HEK293 (cell line): ENCODE measurements around the gene TRH.

Source experiments
- CTCF ChIA-PET: fragments of 350-600 bp; formaldehyde crosslinking; extraction: SDS; loops from one replicate; lab custom pipeline; 2021; ENCODE audit warnings: antibody characterized with exemption; lab: Yijun Ruan, JAX
- POLR2A ChIA-PET: fragments of 300-600 bp; formaldehyde crosslinking; extraction: SDS; loops from one replicate; lab custom pipeline; 2020; ENCODE audit warnings: antibody characterized with exemption, inconsistent platforms; lab: Yijun Ruan, JAX
- H3K27ac ChIP-seq: fragments of 200-500 bp; sonication (Bioruptor generic); 2 replicates; pipeline ENCODE4 v1.5.1; 2014; ENCODE audit warnings: low read depth, low read length, control low read depth, inconsistent platforms; ENCODE audit errors: extremely low read depth
- H3K36me3 ChIP-seq, 2 experiments: fragments of 200-500 bp in 1 of 2; sonication (Bioruptor generic) in 1 of 2; 1 replicate in 1 of 2; 2 replicates in 1 of 2; pipeline ENCODE4 v1.5.1; 2014 to 2017; ENCODE audit warnings: inconsistent platforms in 2 of 2, low read length in 2 of 2; ENCODE audit not compliant: control insufficient read depth in 2 of 2, insufficient read depth in 1 of 2
- H3K4me1 ChIP-seq: fragments of 200-500 bp; sonication (Bioruptor generic); 2 replicates; pipeline ENCODE4 v1.5.1; 2014; ENCODE audit warnings: mild to moderate bottlenecking, low read length, inconsistent platforms; ENCODE audit not compliant: control insufficient read depth, insufficient read depth
- H3K4me3 ChIP-seq: 2 replicates; pipeline ENCODE4 v1.5.1; 2011; ENCODE audit warnings: low read depth, mild to moderate bottlenecking, control low read depth, low read length, moderate library complexity
- H3K9me3 ChIP-seq: fragments of 200-500 bp; sonication (Bioruptor generic); 2 replicates; pipeline ENCODE4 v1.5.1; 2014; ENCODE audit warnings: low read depth, low read length, inconsistent platforms; ENCODE audit not compliant: control insufficient read depth, insufficient read depth
- HOXC10 ChIP-seq: sonication (generic); formaldehyde crosslinking; IDR thresholded peaks from 2 replicates; pipeline ENCODE4 v1.8.1; 2023; ENCODE audit warnings: mild to moderate bottlenecking, missing genetic modification reagents
- PRDM1 ChIP-seq: fragments of 450-650 bp; formaldehyde crosslinking; IDR thresholded peaks from 2 replicates; pipeline ENCODE4; 2016; ENCODE audit warnings: missing biosample characterization, missing genetic modification characterization
- SCRT2 ChIP-seq: fragments of 450-650 bp; formaldehyde crosslinking; IDR thresholded peaks from 2 replicates; pipeline ENCODE4 v1.5.1; 2016; ENCODE audit warnings: missing biosample characterization, missing genetic modification characterization
- SETDB1 ChIP-seq: IDR thresholded peaks from one replicate; pipeline ENCODE4 v1.6.1; 2017; ENCODE audit warnings: mild to moderate bottlenecking, low read length, moderate library complexity, mixed read lengths; ENCODE audit not compliant: insufficient read length
- TRIM28 ChIP-seq: IDR thresholded peaks from 2 replicates; pipeline ENCODE4 v1.6.1; 2011; ENCODE audit warnings: low read length, control low read depth, borderline replicate concordance
- ZFP41 ChIP-seq: fragments of 450-650 bp; formaldehyde crosslinking; IDR thresholded peaks from 2 replicates; pipeline ENCODE4 v1.5.1; 2016; ENCODE audit warnings: missing biosample characterization, missing genetic modification characterization, borderline replicate concordance
- ZNF221 ChIP-seq: fragments of 450-650 bp; formaldehyde crosslinking; IDR thresholded peaks from 2 replicates; pipeline ENCODE4 v1.5.1; 2017; ENCODE audit warnings: missing biosample characterization, missing genetic modification characterization, borderline replicate concordance
- ZNF274 ChIP-seq, 2 experiments: fragments of 200-500 bp in 1 of 2; fragments of 450-650 bp in 1 of 2; sonication (Bioruptor generic) in 1 of 2; formaldehyde crosslinking in 1 of 2; IDR thresholded peaks; 2 replicates each; pipeline versions ENCODE4 v1.5.1 to v1.6.1; 2014 to 2016; ENCODE audit warnings: borderline replicate concordance in 1 of 2, inconsistent platforms in 1 of 2, low read length in 1 of 2, missing biosample characterization in 1 of 2, missing genetic modification characterization in 1 of 2
- ZNF335 ChIP-seq: fragments of 450-650 bp; formaldehyde crosslinking; conservative IDR thresholded peaks from 2 replicates; pipeline ENCODE4 v1.5.1; 2016; ENCODE audit warnings: missing biosample characterization, missing genetic modification characterization
- ZNF433 ChIP-seq: fragments of 450-650 bp; formaldehyde crosslinking; IDR thresholded peaks from 2 replicates; pipeline ENCODE4 v1.5.1; 2016; ENCODE audit warnings: missing biosample characterization, missing genetic modification characterization, low read depth
- ZNF548 ChIP-seq: fragments of 450-650 bp; formaldehyde crosslinking; IDR thresholded peaks from 2 replicates; pipeline ENCODE4 v1.5.1; 2016; ENCODE audit warnings: missing biosample characterization, missing genetic modification characterization
- ZNF561 ChIP-seq: fragments of 450-650 bp; IDR thresholded peaks from 2 replicates; pipeline ENCODE4 v1.5.1; 2018; ENCODE audit warnings: missing biosample characterization, missing genetic modification characterization, borderline replicate concordance
- ZNF600 ChIP-seq: fragments of 450-650 bp; formaldehyde crosslinking; IDR thresholded peaks from 2 replicates; pipeline ENCODE4 v1.5.1; 2016; ENCODE audit warnings: missing biosample characterization, missing genetic modification characterization
- ZNF660 ChIP-seq: fragments of 450-650 bp; IDR thresholded peaks from 2 replicates; pipeline ENCODE4 v1.5.1; 2018; ENCODE audit warnings: missing biosample characterization, mild to moderate bottlenecking, missing genetic modification characterization
- ZNF791 ChIP-seq: fragments of 450-650 bp; formaldehyde crosslinking; IDR thresholded peaks from 2 replicates; pipeline ENCODE4 v1.5.1; 2016; ENCODE audit warnings: missing biosample characterization, missing genetic modification characterization
- ZNF837 ChIP-seq: fragments of 450-650 bp; formaldehyde crosslinking; IDR thresholded peaks from 2 replicates; pipeline ENCODE4 v1.5.1; 2016; ENCODE audit warnings: missing biosample characterization, missing genetic modification characterization
- ZSCAN16 ChIP-seq: fragments of 450-650 bp; formaldehyde crosslinking; IDR thresholded peaks from 2 replicates; pipeline ENCODE4 v1.5.1; 2016; ENCODE audit warnings: missing biosample characterization, missing genetic modification characterization
- TF ChIP-seq, protein P1 (sequence below): fragments of 450-650 bp; formaldehyde crosslinking; IDR thresholded peaks from 2 replicates; pipeline ENCODE4 v1.5.1; 2016; ENCODE audit warnings: missing biosample characterization, missing genetic modification characterization
- TF ChIP-seq, protein P2 (sequence below): fragments of 450-650 bp; formaldehyde crosslinking; IDR thresholded peaks from 2 replicates; pipeline ENCODE4 v1.5.1; 2016; ENCODE audit warnings: missing biosample characterization, missing genetic modification characterization
- TF ChIP-seq, protein P3 (sequence below): fragments of 450-650 bp; formaldehyde crosslinking; IDR thresholded peaks from 2 replicates; pipeline ENCODE4; 2016; ENCODE audit warnings: missing biosample characterization, missing genetic modification characterization
- TF ChIP-seq, protein P4 (sequence below): fragments of 450-650 bp; formaldehyde crosslinking; IDR thresholded peaks from 2 replicates; pipeline ENCODE4 v1.5.1; 2016; ENCODE audit warnings: missing biosample characterization, missing genetic modification characterization
- TF ChIP-seq, protein P5 (sequence below): fragments of 450-650 bp; formaldehyde crosslinking; IDR thresholded peaks from 2 replicates; pipeline ENCODE4 v1.5.1; 2016; ENCODE audit warnings: missing biosample characterization, missing genetic modification characterization

TRH gene, protein sequence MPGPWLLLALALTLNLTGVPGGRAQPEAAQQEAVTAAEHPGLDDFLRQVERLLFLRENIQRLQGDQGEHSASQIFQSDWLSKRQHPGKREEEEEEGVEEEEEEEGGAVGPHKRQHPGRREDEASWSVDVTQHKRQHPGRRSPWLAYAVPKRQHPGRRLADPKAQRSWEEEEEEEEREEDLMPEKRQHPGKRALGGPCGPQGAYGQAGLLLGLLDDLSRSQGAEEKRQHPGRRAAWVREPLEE

DNA sequence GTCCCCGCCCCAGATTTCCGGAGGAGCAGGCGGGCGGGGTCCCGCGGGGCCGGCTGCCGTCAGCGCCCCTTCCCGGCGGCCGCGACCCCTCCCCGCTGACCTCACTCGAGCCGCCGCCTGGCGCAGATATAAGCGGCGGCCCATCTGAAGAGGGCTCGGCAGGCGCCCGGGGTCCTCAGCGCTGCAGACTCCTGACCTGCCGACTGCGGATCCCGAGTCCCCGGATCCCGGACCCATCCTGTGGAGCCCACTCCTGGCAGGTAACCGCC lies at the start of gene TRH:
Gene TRH (plus strand): TSS at position 157 of the 269 bp plus-strand sequence. CDS start 1,097 bp downstream, outside the sequence.
- Histone ChIP-seq H3K27ac (no peak within 1 kb of the TSS), H3K4me3 (no peak within 1 kb of the TSS), H3K36me3 (no peaks in the 10 kb centered on the region), H3K9me3 (no peaks in the 10 kb centered on the region), H3K4me1 (no peaks in the 10 kb centered on the region)
- ChIA-PET CTCF (no interaction called here), POLR2A (no interaction called here)
- TF ChIP-seq ZNF837 (tag by site-specific recombination): no peak
- no peak for TF ChIP-seq ZNF660 (tag by site-specific recombination)
- TF ChIP-seq ZSCAN16: no peak

DNA sequence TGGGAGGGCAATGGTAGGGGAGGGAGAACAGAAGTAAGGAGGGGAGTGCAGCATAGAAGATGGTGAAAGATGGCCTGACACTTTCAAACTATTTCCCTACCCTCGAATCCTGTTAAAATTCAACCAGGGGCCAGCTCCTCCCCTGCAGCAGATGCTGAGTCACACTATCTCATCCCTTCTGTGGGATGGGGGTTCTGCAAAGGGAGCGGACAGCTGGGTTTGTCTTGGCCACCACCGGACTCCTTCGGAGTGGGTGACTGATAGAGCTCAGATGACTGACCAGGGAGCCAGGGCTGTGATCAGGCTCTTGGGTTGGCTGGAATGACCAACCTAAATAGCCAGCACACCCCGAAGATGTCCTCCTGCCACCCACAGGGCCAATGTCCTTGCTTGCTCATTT lies 47.4 kb upstream of the TRH start:
- H3K4me1 ChIP-seq: no peaks in the 10 kb centered on the region
- ChIA-PET CTCF (no interaction called here), POLR2A (no interaction called here)
- no peak overlapping the region for H3K4me3 ChIP-seq
- no peak overlapping the region for H3K27ac ChIP-seq
- no peaks in the 10 kb centered on the region for H3K9me3 ChIP-seq
- TF ChIP-seq, protein P1, sequence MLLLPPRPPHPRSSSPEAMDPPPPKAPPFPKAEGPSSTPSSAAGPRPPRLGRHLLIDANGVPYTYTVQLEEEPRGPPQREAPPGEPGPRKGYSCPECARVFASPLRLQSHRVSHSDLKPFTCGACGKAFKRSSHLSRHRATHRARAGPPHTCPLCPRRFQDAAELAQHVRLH (tag by site-specific recombination): no peak
- TF ChIP-seq, protein P2, sequence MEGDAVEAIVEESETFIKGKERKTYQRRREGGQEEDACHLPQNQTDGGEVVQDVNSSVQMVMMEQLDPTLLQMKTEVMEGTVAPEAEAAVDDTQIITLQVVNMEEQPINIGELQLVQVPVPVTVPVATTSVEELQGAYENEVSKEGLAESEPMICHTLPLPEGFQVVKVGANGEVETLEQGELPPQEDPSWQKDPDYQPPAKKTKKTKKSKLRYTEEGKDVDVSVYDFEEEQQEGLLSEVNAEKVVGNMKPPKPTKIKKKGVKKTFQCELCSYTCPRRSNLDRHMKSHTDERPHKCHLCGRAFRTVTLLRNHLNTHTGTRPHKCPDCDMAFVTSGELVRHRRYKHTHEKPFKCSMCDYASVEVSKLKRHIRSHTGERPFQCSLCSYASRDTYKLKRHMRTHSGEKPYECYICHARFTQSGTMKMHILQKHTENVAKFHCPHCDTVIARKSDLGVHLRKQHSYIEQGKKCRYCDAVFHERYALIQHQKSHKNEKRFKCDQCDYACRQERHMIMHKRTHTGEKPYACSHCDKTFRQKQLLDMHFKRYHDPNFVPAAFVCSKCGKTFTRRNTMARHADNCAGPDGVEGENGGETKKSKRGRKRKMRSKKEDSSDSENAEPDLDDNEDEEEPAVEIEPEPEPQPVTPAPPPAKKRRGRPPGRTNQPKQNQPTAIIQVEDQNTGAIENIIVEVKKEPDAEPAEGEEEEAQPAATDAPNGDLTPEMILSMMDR (tag by site-specific recombination): no peak
- TF ChIP-seq SCRT2: no peak
- TF ChIP-seq ZNF433 (tag by site-specific recombination): no peak
- TF ChIP-seq HOXC10 (CRISPR knock-in tag): no peak
- no peak for TF ChIP-seq ZNF335 (tag by site-specific recombination)
- TF ChIP-seq, protein P3, sequence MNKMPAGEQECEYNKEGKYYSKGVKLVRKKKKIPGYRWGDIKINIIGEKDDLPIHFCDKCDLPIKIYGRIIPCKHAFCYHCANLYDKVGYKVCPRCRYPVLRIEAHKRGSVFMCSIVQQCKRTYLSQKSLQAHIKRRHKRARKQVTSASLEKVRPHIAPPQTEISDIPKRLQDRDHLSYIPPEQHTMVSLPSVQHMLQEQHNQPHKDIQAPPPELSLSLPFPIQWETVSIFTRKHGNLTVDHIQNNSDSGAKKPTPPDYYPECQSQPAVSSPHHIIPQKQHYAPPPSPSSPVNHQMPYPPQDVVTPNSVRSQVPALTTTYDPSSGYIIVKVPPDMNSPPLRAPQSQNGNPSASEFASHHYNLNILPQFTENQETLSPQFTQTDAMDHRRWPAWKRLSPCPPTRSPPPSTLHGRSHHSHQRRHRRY (tag by site-specific recombination): no peak
- TF ChIP-seq, protein P4, sequence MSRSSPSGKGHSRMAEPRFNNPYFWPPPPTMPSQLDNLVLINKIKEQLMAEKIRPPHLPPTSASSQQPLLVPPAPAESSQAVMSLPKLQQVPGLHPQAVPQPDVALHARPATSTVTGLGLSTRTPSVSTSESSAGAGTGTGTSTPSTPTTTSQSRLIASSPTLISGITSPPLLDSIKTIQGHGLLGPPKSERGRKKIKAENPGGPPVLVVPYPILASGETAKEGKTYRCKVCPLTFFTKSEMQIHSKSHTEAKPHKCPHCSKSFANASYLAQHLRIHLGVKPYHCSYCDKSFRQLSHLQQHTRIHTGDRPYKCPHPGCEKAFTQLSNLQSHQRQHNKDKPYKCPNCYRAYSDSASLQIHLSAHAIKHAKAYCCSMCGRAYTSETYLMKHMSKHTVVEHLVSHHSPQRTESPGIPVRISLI (tag by site-specific recombination): no peak
- H3K36me3 ChIP-seq: no peaks in the 10 kb centered on the region

DNA sequence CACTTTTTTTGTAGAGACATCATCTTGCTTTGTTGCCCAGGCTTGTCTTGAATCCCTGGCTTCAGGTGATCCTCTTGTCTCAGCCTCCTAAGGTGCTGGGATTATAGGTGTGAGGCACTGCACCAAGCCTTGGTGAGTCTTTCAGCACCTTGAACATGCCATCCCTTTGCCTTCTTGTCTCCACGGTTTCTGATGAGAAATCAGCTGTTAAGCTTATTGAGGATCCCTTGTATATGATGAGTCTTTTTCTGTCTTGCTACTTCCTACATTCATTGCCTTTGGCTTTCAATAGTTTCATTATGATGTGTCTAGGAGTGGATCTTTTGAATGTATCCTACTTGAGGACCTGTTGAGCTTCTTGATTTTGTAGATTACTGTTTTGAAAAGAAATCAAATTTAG lies 45.1 kb upstream of the TRH start:
- CTCF ChIA-PET: interaction anchor here (0.6 to 1.4 kb wide), 3 partner anchors 13 to 1137 kb away, joined by 3 to 4 read pairs (median 3); no protein-coding TSS in a partner anchor
- Histone ChIP-seq H3K4me3 (no peak overlapping the region), H3K36me3 (no peaks in the 10 kb centered on the region), H3K9me3 (no peaks in the 10 kb centered on the region)
- POLR2A ChIA-PET: no interaction called here
- TF ChIP-seq TRIM28 (peak; percentile 95), ZNF221 (tag by site-specific recombination) (no peak), ZNF791 (tag by site-specific recombination) (peak; percentile 99), SETDB1 (peak; percentile 91), ZFP41 (tag by site-specific recombination) (no peak), ZNF600 (tag by site-specific recombination) (no peak), SCRT2 (0 out of 2 replicates have a peak, but pooled peaks have one; percentile 20), ZNF548 (no peak), PRDM1 (no peak), ZNF274 (IDR thresholded peaks at IDR 0.05; ENCODE audit: low read length) (no peak), ZNF274 (tag by site-specific recombination; IDR thresholded peaks at IDR 0.05; ENCODE audit: borderline replicate concordance) (no peak), ZNF561 (no peak)
- TF ChIP-seq, protein P5, sequence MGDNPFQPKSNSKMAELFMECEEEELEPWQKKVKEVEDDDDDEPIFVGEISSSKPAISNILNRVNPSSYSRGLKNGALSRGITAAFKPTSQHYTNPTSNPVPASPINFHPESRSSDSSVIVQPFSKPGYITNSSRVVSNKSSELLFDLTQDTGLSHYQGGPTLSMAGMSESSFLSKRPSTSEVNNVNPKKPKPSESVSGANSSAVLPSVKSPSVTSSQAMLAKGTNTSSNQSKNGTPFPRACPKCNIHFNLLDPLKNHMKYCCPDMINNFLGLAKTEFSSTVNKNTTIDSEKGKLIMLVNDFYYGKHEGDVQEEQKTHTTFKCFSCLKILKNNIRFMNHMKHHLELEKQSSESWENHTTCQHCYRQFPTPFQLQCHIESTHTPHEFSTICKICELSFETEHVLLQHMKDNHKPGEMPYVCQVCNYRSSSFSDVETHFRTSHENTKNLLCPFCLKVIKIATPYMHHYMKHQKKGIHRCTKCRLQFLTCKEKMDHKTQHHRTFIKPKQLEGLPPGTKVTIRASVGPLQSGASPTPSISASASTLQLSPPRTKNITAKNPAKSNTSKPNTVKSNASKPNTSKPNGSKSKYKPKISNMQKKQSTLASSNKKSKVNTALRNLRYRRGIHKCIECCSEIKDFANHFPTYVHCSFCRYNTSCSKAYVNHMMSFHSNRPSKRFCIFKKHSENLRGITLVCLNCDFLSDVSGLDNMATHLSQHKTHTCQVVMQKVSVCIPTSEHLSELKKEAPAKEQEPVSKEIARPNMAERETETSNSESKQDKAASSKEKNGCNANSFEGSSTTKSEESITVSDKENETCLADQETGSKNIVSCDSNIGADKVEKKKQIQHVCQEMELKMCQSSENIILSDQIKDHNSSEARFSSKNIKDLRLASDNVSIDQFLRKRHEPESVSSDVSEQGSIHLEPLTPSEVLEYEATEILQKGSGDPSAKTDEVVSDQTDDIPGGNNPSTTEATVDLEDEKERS (tag by site-specific recombination): 0 out of 2 replicates have a peak, but pooled peaks have one; percentile 10
- TF ChIP-seq, all 188 proteins: peak for 5
- H3K4me1 ChIP-seq: no peaks in the 10 kb centered on the region
- H3K27ac ChIP-seq: no peak overlapping the region
